H1 (cell line): ENCODE data around the gene ZNF536. TPM values are rescaled to one million over a fixed set of nuclear protein-coding genes. Genes with fewer than 3 reads are reported as not detected.
"Not testable (repeated sequence)": the region's sequence is repeated elsewhere in the genome, so short reads cannot be mapped to it uniquely, and the experiment has no call there.

ENCODE experiments used
- CTCF ChIA-PET: fragments of 300-600 bp; sonication (Branson Sonifier 250); formaldehyde crosslinking; loops from one replicate; lab custom pipeline; 2021; ENCODE audit not compliant: partially characterized antibody; lab: Charles Lee
- POLR2A ChIA-PET: fragments of 300-600 bp; sonication (Branson Sonifier 250); formaldehyde crosslinking; loops from one replicate; lab custom pipeline; 2021; ENCODE audit warnings: inconsistent platforms; ENCODE audit not compliant: partially characterized antibody; lab: Charles Lee
- DNase-seq, 2 experiments: peaks; one replicate each; pipeline versions ENCODE4 v3.0.0 to v3.0.0-alpha.2; 2010 to 2022; ENCODE audit warnings: low spot score in 2 of 2, low read depth in 1 of 2, mixed read lengths in 1 of 2
- FAIRE-seq: peaks from 2 replicates; lab custom pipeline; 2011; peaks lifted over from hg19 to GRCh38; lab: Jason Lieb, UNC
- H2AFZ ChIP-seq: 2 replicates; pipeline ENCODE4 v1.8.1; 2012; ENCODE audit warnings: low read length, inconsistent platforms
- H2AK5ac ChIP-seq: 2 replicates; pipeline ENCODE4 v1.6.1; 2013; ENCODE audit warnings: low read depth, low read length
- H2BK120ac ChIP-seq: replicated peaks from 2 replicates; pipeline ENCODE3; 2013; ENCODE audit warnings: low read depth, low read length, inconsistent platforms
- H2BK12ac ChIP-seq: 2 replicates; pipeline ENCODE4 v1.6.1; 2013; ENCODE audit warnings: low read depth, low read length
- H2BK15ac ChIP-seq: 2 replicates; pipeline ENCODE4 v1.6.1; 2013; ENCODE audit warnings: low read length
- H2BK20ac ChIP-seq: 2 replicates; pipeline ENCODE4 v1.6.1; 2013; ENCODE audit warnings: low read length
- H2BK5ac ChIP-seq: 2 replicates; pipeline ENCODE4 v1.6.1; 2013; ENCODE audit warnings: low read depth, low read length
- H3K14ac ChIP-seq: 2 replicates; pipeline ENCODE4 v1.6.1; 2013; ENCODE audit warnings: inconsistent platforms; ENCODE audit not compliant: insufficient read length
- H3K18ac ChIP-seq: 2 replicates; pipeline ENCODE4 v1.6.1; 2013; ENCODE audit warnings: low read length; ENCODE audit errors: extremely low read depth
- H3K23ac ChIP-seq: 2 replicates; pipeline ENCODE4 v1.6.1; 2013; ENCODE audit warnings: inconsistent platforms; ENCODE audit not compliant: insufficient read length
- H3K23me2 ChIP-seq: 2 replicates; pipeline ENCODE4 v1.6.1; 2013; ENCODE audit warnings: low read depth, low read length
- H3K27ac ChIP-seq: 2 replicates; pipeline ENCODE4 v1.6.1; 2011; ENCODE audit warnings: low read depth, low read length, inconsistent platforms
- H3K27me3 ChIP-seq, 4 experiments: replicated peaks in 1 of 4; 1 replicate in 1 of 4; 2 replicates in 3 of 4; pipeline versions ENCODE4 v1.6.1 to v1.8.1; 2011 to 2013; ENCODE audit warnings: low read length in 3 of 4, mild to moderate bottlenecking in 3 of 4, inconsistent platforms in 2 of 4, mixed read lengths in 2 of 4, moderate library complexity in 1 of 4; ENCODE audit not compliant: control insufficient read depth in 3 of 4, insufficient read depth in 3 of 4; ENCODE audit errors: extremely low read depth in 1 of 4
- H3K36me3 ChIP-seq, 4 experiments: 2 replicates each; pipeline versions ENCODE4 v1.6.1 to v1.8.1; 2011 to 2013; ENCODE audit warnings: mild to moderate bottlenecking in 4 of 4, low read length in 3 of 4, moderate library complexity in 2 of 4, control low read depth in 1 of 4, inconsistent platforms in 1 of 4; ENCODE audit not compliant: insufficient read depth in 4 of 4, control insufficient read depth in 2 of 4
- H3K4ac ChIP-seq: replicated peaks from 2 replicates; pipeline ENCODE3; 2013; ENCODE audit warnings: low read length, low read depth, mixed read lengths, inconsistent platforms; ENCODE audit not compliant: insufficient read length
- H3K4me1 ChIP-seq, 4 experiments: replicated peaks in 1 of 4; 1 replicate in 1 of 4; 2 replicates in 3 of 4; pipeline versions ENCODE4 v1.6.1 to v1.8.1; 2011 to 2013; ENCODE audit warnings: low read length in 3 of 4, inconsistent platforms in 2 of 4, mixed read lengths in 1 of 4; ENCODE audit not compliant: insufficient read depth in 4 of 4, control insufficient read depth in 3 of 4
- H3K4me2 ChIP-seq, 2 experiments: 2 replicates each; pipeline versions ENCODE4 v1.6.1 to v1.8.1; 2011 to 2013; ENCODE audit warnings: low read depth in 2 of 2, low read length in 2 of 2, control low read depth in 1 of 2, inconsistent platforms in 1 of 2, mild to moderate bottlenecking in 1 of 2; ENCODE audit not compliant: insufficient read depth in 1 of 2
- H3K4me3 ChIP-seq, 4 experiments: fragments of 200-600, 300-600 bp in 1 of 4; sonication (generic), shearing (Covaris generic), sonication (Bioruptor Twin) in 1 of 4; 2 replicates each; pipeline versions ENCODE4 v1.5.1 to v1.8.1; 2011 to 2016; ENCODE audit warnings: low read length in 4 of 4, low read depth in 3 of 4, control low read depth in 2 of 4, inconsistent platforms in 2 of 4, mild to moderate bottlenecking in 2 of 4, mixed read lengths in 1 of 4, moderate library complexity in 1 of 4; ENCODE audit not compliant: insufficient read depth in 2 of 4; ENCODE audit errors: extremely low read depth in 1 of 4
- H3K56ac ChIP-seq: replicated peaks from 2 replicates; pipeline ENCODE3; 2013; ENCODE audit warnings: low read depth, mild to moderate bottlenecking, mixed read lengths, low read length, inconsistent platforms; ENCODE audit not compliant: insufficient read length
- H3K79me1 ChIP-seq: 2 replicates; pipeline ENCODE4 v1.6.1; 2013; ENCODE audit warnings: low read depth, low read length, control low read depth
- H3K79me2 ChIP-seq, 2 experiments: 2 replicates each; pipeline versions ENCODE4 v1.6.1 to v1.8.1; 2012 to 2013; ENCODE audit warnings: low read length in 2 of 2, mild to moderate bottlenecking in 2 of 2, inconsistent platforms in 1 of 2; ENCODE audit not compliant: insufficient read depth in 2 of 2, control insufficient read depth in 1 of 2
- H3K9ac ChIP-seq, 4 experiments: replicated peaks in 1 of 4; 1 replicate in 1 of 4; 2 replicates in 3 of 4; pipeline versions ENCODE4 v1.6.1 to v1.8.1; 2011 to 2013; ENCODE audit warnings: low read depth in 3 of 4, low read length in 3 of 4, control low read depth in 2 of 4, mild to moderate bottlenecking in 2 of 4, moderate library complexity in 2 of 4, inconsistent platforms in 1 of 4; ENCODE audit errors: extremely low read depth in 1 of 4
- H3K9me3 ChIP-seq, 2 experiments: 2 replicates each; pipeline versions ENCODE4 v1.6.1 to v1.8.1; 2012 to 2013; ENCODE audit warnings: mild to moderate bottlenecking in 2 of 2, moderate library complexity in 2 of 2, control low read depth in 1 of 2, inconsistent platforms in 1 of 2, low read depth in 1 of 2, low read length in 1 of 2, mixed read lengths in 1 of 2; ENCODE audit not compliant: insufficient read depth in 2 of 2
- H4K20me1 ChIP-seq, 2 experiments: replicated peaks in 1 of 2; 2 replicates each; pipeline versions ENCODE3 to v1.8.1; 2011 to 2013; ENCODE audit warnings: inconsistent platforms in 2 of 2, low read length in 2 of 2, mild to moderate bottlenecking in 1 of 2; ENCODE audit not compliant: insufficient read depth in 2 of 2, control insufficient read depth in 1 of 2
- H4K5ac ChIP-seq: 2 replicates; pipeline ENCODE4 v1.6.1; 2013; ENCODE audit warnings: low read length, low read depth, mixed read lengths, inconsistent platforms; ENCODE audit not compliant: insufficient read length
- H4K8ac ChIP-seq: 2 replicates; pipeline ENCODE4 v1.8.0; 2013; ENCODE audit warnings: mild to moderate bottlenecking, moderate library complexity, low read length, inconsistent platforms; ENCODE audit not compliant: insufficient read depth; ENCODE audit errors: extremely low read depth
- H4K91ac ChIP-seq: replicated peaks from 2 replicates; pipeline ENCODE3; 2013; ENCODE audit warnings: low read length, mixed read lengths, inconsistent platforms; ENCODE audit not compliant: insufficient read length
- WGBS, 2 experiments: shearing (Covaris generic) in 1 of 2; methylation state at CpG; one replicate each; pipeline versions ENCODE4 v1.1.6 to v1.1.7; 2013 to 2015; ENCODE audit warnings: low lambda C conversion rate in 2 of 2, mixed read lengths in 2 of 2, inconsistent platforms in 1 of 2, low coverage in 1 of 2, missing lambda C conversion rate in 1 of 2; ENCODE audit not compliant: insufficient replicate concordance in 2 of 2, insufficient coverage in 1 of 2, insufficient read length in 1 of 2; ENCODE audit errors: extremely low coverage in 1 of 2, missing lambda C conversion rate in 1 of 2; 5-methylcytosine and 5-hydroxymethylcytosine counted together
- polyA plus RNA-seq, 7 experiments: library from polyadenylated mRNA; depleted of rRNA in 3 of 7; stranded (reverse) in 5 of 7; unstranded in 2 of 7; fragments of >200 nt in 5 of 7; fragments of 200-250 nt in 2 of 7; gene quantifications; 1 replicate in 5 of 7; 2 replicates in 1 of 7; 4 replicates in 1 of 7; pipeline versions ENCODE4 v1.2.1 to v1.2.3, GENCODE V29; 2011 to 2013; ENCODE audit warnings: missing spikeins in 2 of 7, mixed read lengths in 2 of 7
- total RNA-seq: library from RNA; stranded (reverse); fragmentation: NEBNext Ultra II Directional; extraction: Animal tissue kit (Norgen Biotek cat#: 25700); gene quantifications from 2 replicates; pipeline ENCODE4 v1.2.1, GENCODE V29; 2021

ZNF536 gene
- total and polyA plus RNA-seq, 2 of the 8 experiments (the other 6 are each of a cell fraction or from before 2014, with no cell fraction given) = 0.09 to 0.11 TPM

GRCh38 chr19:30486250-30486649, 114.1 kb downstream of the ZNF536 start:
- H3K36me3 ChIP-seq, H2BK20ac ChIP-seq, H3K27ac ChIP-seq, H3K4me2 ChIP-seq, H3K4me3 ChIP-seq, H3K9ac ChIP-seq, H3K4me1 ChIP-seq, H2BK15ac ChIP-seq, POLR2A ChIA-PET, H4K91ac ChIP-seq, H3K79me2 ChIP-seq, H3K9me3 ChIP-seq, H3K4ac ChIP-seq, H3K14ac ChIP-seq, H4K5ac ChIP-seq, DNase-seq, H3K23me2 ChIP-seq, FAIRE-seq, H3K18ac ChIP-seq, H2AFZ ChIP-seq, H2BK5ac ChIP-seq, H3K56ac ChIP-seq, H3K23ac ChIP-seq, H3K79me1 ChIP-seq, H4K20me1 ChIP-seq, H4K8ac ChIP-seq, H3K27me3 ChIP-seq, H2AK5ac ChIP-seq, H2BK12ac ChIP-seq, H2BK120ac ChIP-seq: not testable (repeated sequence)
- 84% methylated on average over 2 of the region's 2 CpGs; no CpG with 5 or more reads in 1 of the 2 experiments for WGBS, 2 experiments
- CTCF ChIA-PET = interaction anchor here (1.6 to 2.9 kb wide), 2 partner anchors 12 to 181 kb away, joined by 4 to 9 read pairs; no protein-coding TSS in a partner anchor
